Stimulated activated CD8-positive, alpha-beta memory T cell treated with anti-CD3 and anti-CD28 coated beads, Interleukin-7, amount 100 ng/mL, for 4 hours (primary cell): ENCODE results near the gene UCK1.
"Not testable (repeated sequence)": the region's sequence is repeated elsewhere in the genome, so short reads cannot be mapped to it uniquely, and the experiment has no call there.

Experiments used
- DNase-seq, 2 donors: peaks; one replicate each; pipeline ENCODE4 v3.0.0-alpha.2; 2020; ENCODE audit warnings: low read depth in 2 of 2

Gene UCK1

DNA sequence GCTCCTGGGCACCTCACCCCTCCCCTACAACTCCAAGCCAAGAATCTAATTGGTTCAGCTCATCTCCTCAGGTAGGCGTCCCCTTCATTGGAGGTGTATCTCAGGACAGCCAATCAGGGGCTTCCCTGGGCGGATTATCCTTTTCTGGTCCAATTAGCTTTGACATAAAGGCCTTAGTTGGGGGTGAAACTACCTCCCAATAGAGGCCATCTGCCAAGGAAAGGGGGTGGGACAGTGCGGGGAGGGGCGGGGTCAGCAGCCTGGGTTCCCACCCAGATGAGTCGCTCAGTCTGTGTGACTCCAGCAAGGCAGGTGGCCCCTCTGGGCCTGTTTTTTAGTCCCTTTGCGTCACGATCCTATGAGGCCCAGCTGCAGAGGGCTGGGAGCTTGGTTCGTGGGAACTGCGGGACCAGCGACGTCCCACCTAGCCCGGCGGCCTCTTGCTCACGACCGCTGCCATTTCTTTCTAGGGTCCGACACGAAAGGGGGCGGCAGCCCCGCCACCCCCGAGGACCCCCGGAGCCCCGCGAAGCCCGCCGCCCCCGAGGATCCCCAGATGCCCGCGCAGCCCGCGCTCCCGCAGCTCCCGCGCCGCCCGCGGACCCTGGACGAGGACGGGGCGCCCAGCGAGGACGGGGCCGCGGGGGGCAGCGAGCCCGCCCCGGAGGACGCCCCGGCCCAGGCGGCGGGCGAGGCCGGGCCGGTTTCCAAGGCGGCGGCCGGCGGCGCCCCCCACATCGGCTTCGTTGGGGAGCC is 23.2 kb upstream of the UCK1 start:
- DNase-seq, result no peak

DNA sequence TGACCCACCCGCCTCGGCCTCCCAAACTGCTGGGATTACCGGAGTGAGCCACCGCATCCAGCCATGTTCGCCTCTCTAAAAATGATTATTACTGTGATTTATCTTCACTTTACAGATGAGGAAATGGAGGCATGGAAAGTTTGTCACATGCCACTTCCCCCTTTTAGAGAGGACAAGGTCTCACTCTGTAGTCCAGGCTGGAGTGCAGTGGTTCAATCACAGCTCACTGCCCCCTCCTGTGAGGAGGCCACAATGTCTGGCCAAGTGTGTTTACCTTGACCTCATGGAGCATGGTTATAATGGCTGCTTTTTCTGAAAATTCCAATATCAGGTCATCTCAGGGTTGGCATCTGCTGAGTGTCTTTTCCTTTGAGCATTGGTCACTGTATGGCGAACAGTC is 21.0 kb upstream of the UCK1 start:
- no peak for DNase-seq

DNA sequence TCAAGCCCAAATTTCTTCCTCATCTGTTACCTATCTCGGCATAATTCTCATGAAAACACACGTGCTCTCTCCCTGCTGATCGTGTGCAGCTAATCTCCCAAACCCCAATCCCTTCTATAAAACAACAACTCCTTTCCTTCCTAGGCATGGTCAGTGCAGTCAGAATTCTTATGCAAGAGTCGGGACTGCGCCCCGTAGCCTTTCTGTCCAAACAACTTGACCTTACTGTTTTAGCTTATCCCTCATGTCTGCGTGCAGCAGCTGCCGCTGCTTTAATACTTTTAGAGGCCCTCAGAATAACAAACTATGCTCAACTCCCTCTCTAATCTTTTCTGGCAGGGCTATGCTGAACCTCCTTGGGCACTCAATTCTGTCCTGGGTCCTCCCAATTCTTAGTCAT is 19.4 kb upstream of the UCK1 start:
- not testable (repeated sequence) for DNase-seq

DNA sequence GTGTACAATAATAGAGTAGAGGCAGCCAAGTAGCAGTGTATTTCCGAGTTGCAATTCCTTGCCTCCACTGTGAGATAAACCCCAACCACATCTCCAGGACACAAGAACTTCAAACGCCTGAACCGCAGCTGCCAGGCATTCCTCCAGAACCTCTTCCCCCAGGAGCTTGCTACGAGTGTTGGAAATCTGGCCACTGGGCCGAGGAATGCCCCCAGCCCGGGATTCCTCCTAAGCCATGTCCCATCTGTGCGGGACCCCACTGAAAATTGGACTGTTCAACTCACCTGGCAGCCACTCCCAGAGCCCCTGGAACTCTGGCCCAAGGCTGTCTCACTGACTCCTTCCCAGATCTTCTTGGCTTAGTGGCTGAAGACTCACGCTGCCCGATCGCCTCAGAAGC is 18.1 kb upstream of the UCK1 start:
- DNase-seq, result not testable (repeated sequence)

DNA sequence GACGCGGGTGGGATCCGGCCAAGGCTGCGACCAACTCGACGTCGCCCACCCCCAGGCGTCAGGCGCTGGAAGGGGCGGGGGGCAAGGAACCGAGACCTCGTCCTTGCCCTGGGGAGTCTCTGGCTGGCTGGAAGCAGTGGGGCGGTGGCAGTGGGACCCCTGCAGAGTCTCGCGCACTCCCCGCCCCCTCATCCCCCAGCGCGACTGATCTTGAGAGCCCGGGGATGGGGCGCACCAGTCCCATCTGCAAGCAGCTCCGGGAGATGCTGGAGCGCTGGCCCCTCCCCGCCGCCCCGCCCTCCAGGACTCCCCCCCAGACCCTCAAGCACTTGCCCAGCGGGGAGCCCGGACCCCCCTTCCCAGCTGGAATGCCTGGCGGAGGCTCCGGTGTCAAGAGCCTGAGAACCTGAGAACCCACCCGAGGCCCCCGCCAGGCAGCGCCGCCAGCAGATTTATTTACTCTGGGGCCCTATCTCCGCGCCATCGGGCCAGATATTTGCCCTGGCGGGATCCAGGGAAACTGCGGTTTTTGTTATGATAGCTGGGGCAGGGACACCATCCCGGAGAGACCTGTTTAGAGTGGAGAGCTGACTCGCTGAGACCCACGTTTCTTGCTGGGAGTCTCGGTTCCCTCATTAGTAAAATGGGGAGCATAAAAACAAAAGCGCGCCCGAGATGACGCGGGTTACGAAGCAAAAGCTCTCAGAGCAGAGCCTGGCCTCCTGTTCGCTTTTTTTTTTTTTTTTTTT is 15.4 kb upstream of the UCK1 start:
- no peak for DNase-seq

DNA sequence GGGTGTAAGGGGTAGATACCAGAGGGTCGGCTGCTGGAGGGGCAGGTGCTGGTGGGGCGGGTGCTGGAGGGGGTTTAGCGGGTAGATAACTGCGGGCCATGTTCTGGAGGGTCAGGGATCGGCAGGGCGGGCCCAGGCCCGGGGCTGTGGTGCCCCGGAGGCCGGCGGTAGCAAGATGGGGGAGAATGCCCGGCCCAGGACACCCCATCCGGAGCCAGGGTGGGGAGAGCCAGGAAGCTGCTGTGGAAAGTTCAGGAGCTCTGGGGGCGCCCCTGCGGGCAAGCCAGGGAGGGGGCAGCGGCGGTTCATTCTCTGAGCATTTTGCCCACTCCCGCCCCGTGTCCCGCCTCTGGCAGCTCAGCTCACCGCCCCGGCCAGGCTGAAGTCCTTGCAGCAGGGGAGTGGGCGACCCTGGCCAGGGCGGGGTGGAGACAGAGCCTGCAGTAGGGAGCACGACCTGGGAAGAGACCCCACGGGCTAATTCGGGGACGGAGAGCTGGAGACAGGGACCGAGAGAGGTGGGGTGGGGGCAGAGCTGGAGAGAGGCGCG is 14.8 kb upstream of the UCK1 start:
- DNase-seq, result no peak

DNA sequence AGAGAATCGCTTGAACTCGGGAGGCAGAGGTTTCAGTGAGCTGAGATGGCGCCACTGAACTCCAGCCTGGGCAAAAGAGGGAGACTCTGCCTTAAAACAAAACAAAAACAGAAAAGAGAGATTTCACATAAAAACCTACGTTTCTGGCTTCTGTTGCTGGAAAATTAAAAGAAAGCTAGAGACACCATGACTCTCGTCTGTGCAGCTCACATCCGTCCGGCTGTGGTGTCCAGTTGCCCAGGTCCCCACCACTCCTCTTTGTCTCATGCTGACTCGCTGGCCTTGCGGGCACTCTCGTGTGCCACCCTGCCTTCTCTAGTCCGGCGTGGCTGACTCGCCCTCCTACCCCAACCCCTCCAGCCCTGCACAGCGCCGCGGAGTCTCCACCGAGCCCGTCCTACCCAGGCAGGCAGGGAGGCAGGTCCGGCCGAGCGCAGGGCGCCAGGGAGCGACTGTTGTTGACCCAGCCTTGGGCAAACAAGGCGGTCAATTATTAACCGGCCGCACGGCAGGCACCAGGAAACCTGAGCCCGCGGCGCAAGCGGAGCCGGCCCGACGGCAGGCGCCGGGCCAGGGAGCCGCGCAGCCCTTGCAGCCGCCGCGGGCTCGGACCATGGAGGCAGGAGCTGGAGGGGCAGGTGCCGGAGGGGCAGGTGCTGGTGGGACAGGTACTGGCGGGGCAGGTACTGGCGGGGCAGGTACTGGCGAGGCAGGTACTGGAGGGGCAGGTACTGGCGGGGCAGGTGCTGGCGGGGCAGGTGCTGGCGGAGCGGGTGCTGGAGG is 14.1 kb upstream of the UCK1 start, which contains the start of gene PRRT1B:
Gene PRRT1B (plus strand): TSS at position 521 of the 783 bp plus-strand sequence. CDS start 93 bp downstream, at position 614.
- DNase-seq, result no peak

DNA sequence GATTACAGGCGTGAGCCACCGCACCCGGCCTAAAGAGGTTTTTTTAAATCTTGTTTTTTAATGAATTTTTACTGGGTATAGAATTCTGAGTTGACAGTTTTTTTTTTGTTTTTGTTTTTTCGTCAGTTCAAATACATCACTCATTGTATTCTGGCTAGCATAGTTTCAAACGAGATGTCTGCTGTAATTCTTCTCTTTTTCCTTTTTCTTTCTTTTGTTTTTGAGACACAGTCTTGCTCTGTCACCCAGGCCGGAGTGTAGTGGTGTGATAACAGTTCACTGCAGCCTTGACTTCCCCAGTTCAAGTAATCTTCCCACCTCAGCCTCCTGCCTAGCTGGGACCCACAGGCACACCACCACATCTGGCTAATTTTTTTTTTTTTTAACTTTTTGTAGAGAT is 12.1 kb upstream of the UCK1 start:
- no peak for DNase-seq

DNA sequence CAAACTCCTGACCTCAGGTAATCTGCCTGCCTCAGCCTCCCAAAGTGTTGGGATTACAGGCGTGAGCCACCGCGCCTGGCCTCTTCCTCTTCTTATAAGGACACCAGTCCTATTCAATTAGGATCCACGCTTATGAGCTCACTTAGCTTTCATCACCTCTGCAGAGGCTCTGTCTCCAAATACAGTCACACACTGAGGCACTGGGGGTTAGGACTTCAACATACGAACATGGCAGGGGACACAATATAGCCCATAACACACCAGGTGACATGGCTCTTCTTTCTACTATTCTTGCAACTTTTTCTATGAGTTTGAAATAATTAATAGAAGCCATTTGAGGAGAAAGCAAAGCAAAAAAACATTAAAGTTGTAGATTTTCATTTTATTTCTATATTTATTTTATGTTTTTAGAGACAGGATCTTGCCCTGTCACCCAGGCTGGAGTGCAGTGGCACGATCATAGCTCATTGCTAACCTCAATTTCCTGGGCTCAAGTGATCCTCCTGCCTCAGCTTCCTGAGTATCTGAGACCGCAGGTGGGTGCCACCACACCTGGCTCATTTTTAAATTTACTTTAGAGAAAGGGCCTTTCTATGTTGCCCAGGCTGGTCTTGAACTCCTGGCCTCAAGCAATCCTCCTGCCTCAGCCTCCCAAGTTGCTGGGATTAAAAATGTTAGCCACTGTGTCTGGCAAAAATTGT is 8.3 kb upstream of the UCK1 start:
- no peak for DNase-seq

DNA sequence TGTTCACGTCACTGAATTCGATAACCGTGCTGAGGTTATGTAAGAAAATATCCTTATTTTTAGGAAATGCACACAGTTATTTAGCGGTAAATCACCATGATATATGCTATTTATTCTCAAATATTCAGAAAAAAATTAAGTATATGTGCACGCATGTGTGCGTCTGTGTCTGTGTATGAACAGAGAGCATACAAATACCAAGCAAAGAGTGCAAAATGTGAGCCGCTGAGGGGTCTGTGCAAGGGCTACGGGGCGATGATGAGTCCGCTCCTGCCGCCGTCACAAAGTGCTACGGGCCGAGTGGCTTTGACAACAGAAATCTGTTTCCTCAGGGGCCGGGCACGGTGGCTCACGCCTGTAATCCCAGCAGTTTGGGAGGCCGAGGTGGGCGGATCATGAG is 6.9 kb upstream of the UCK1 start:
- no peak for DNase-seq

DNA sequence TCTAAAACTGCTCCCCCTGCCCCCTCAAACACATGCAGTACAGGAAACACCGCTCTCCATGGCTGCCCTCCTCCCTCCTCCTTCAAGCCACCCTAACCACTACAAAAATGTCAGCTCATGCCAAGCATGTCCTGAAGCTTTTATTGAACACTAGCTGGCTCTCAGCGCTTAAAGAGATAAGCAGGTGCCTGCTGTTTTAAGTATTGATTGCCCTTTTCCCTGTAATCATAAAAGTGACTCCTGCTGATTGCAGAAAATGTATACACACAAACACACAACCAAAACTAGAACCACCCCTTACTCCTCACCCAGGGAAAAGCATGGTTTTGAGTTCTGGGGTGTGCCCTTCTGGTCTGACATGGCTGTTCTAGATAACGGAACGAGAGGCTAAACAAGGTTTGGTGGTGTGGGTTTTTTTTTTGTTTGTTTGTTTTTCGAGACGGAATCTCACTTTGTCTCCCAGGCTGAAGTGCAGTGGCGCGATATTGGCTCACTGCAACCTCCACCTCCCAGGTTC is 3.7 kb upstream of the UCK1 start:
- DNase-seq, result no peak

DNA sequence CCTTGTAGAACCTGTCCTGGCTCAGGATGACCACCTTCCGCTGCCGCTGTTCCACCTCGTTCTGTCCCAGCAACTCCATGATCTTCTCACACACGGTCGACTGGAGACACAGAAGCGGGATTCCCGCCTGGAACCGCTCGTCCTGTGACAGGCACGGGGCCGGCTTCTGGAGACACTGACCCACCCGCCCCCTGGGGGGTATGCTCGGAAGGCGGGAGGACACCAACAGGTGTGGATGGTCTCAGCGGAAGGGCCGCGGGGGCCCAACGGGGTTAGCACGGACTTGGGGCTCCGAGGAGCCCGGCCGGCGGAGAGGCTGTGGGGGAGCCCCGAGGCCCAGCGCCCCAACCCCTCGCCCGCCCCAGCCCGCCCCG is 530 bp downstream of the UCK1 start:
- no peak for DNase-seq

DNA sequence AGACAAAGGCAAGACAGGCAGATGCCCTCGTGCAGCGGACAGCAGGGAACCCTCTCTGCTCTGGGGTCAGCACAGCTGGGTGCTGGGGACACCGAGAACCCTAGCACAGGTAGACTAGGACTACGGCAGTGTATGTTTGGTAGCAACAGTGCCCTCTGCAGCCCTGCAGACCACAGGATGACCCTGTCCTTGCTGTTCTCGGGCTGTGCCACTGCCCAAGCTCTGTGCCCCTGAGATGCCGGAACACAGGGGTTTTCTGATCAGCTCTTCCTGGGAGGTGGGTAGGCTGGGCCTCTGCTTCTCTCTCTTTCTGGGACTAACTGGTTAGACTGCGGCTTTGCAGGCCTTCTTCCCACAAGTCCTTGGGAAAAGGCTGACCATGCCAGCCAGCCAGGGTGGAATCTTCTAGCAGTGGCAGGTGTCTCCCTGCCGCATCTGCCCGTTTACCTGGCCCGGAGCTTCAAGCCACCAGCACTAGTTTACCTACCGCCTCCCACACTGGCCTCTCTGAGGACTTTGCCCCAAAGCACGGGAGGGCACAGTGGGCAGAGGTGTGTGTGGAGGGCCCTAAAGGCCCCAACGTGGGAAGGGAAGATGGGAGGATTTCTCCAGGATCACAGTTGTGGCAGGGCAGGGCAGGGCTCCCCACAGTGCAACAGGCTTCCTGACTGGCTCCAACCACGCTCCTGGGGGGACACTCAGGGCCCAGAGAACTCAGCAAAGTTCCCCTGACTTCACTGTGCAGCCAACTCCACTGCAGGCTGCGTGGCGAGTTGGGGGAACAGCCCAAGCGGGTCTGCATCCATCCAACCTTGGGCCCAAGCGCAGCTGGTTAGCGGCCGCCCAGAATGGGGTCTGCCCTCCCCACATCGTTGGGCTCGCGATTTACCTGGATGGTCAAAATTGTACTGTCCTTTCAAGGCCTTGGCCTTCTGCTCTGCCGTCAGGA is 1.2 kb downstream of the UCK1 start:
- DNase-seq, result no peak

DNA sequence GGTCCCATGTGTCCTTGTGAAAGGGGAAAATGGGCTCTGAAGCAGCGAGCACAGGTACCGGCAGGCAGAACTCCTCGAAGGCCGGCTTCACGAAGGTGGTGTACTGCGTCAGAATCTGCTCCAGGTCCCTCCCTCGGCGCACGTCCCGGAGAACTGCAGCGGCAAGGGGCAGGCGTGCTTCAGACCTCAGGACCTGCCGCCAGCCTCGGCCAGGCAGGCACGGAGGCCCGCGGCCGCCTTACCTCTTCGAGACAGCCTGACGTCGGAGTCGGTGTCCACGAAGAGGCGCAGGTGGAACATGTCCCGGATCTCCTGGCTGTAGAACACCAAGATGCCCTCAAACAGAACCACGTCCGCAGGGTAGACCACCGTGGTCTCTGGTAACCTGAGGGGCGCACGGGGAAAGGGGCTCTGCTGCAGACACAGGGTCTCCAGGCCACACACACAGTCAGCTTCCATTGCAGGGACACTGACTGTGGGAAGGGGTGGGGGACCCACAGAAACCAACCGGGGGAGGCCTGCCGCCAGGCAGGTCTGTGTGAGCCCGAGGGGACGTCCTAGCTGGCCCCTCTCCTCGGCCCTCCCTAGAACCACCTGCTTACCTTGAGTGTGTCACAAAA is 2.1 kb downstream of the UCK1 start:
- no peak for DNase-seq

DNA sequence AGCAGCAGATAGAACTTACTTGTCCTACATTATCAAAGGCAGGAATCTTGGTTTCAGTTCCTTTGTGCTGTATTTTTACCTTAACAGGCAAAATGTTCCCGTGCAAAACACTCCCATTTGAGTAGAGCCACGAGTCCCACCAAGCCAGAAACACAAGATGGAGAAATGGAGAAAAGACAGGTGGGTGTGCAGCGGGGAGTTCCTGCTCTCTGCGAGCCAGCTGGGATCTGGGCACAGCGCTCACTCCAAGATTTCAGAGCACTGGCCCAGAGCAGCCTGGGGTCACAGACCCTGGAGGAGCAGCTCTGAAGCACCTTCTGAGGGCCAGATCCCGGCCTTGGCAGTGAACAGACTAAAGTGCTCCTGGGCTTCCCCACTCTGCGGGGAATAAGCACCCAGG is 2.9 kb downstream of the UCK1 start:
- DNase-seq, result no peak

DNA sequence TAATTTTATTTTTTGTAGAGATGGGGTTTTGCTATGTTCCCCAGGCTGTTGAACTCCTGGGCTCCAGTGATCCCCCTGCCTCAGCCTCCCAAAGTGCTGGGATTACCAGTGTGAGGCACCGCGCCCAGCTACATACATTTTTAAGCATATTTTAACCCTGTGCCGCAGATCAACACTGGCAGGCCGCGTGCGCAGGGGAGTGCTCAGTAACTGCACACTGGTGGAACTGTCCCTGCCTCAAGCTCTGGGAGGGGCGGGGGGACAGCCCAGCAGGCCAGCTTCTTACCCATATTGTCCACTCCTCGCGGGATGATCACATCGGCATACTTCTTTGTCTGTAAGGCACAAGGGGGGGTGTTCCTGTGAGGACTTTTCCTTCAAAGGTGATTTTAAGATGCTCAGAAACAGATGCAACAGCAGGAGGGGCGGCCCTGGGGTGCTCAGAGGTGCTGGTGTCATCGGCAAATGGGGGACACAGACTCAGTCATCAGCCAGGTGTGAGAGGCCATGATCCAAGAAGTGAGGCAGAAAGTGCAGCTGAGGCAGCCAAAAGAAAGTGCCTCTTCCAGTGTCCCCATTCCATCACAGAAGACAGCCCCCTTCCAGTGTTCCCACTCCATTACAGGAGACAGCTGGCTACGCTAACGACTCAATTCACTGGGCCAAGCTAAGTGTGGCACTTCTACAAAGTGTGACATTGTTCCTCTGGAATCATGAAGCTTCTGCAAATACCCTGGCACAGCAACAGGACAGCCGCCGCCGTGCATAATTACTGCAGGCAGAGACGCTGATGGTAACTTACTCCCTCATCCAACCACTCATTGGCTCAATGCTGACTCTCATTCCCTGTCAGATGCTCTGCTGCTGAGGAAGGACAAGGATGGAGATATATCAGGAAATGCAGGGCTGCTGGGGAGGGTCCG is 5.2 kb downstream of the UCK1 start:
- DNase-seq, result no peak

DNA sequence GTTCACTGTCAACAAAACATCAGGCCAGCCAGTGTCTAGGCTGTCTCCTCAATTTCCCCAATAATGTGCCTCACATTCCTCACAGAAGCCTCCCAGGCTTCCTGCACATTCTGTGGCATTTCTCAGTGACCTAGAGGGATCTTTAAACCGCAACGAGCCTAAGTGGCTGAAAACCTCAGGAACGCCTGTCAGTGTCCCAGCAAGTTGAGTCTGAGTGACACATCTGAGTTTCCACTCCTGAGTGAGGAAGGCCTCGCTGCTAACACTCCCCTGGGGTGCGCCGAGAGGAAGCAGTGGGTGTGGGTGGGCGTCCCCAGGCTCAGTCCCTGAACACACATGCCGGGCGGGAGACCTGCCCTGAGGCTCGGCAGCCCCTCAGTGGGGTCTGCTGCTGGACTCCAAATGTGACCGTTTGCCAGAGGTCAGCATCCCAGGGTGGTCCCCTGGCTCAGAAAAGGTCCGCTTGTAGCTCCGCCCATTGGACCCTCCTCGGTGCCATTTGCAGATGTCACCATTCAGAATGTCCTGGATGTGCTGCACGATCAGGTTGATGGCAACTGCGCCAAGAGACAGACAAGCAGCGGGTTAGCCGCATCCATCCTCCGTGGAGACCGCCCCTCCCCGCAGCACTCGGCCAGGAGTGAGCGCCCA is 6.3 kb downstream of the UCK1 start:
- DNase-seq, result no peak
